Mesendoderm (in vitro differentiated cells): ENCODE data around the gene PAX6.

Source experiments
- DNase-seq: peaks from one replicate; pipeline ENCODE4 v3.0.0; 2013
- H2AK5ac ChIP-seq: 2 replicates; pipeline ENCODE4 v1.6.1; 2013; ENCODE audit warnings: low read length, inconsistent platforms
- H2BK120ac ChIP-seq: 2 replicates; pipeline ENCODE4 v1.6.1; 2013; ENCODE audit warnings: low read depth, mild to moderate bottlenecking, low read length, moderate library complexity, mixed read lengths
- H2BK15ac ChIP-seq: replicated peaks from 2 replicates; pipeline ENCODE4 v1.6.1; 2013; ENCODE audit warnings: low read depth, mild to moderate bottlenecking, moderate library complexity
- H2BK5ac ChIP-seq: 2 replicates; pipeline ENCODE4 v1.6.1; 2013; ENCODE audit warnings: low read length, inconsistent platforms
- H3K18ac ChIP-seq: 2 replicates; pipeline ENCODE4 v1.6.1; 2013; ENCODE audit warnings: mild to moderate bottlenecking, low read length, mixed read lengths
- H3K23ac ChIP-seq: one replicate; pipeline ENCODE4 v1.6.1; 2013; ENCODE audit warnings: low read length
- H3K27ac ChIP-seq: 2 replicates; pipeline ENCODE4 v1.5.1; 2013; ENCODE audit warnings: low read depth, mild to moderate bottlenecking, inconsistent platforms, low read length, moderate library complexity
- H3K27me3 ChIP-seq: 2 replicates; pipeline ENCODE4 v1.6.1; 2013; ENCODE audit warnings: low read length, control low read depth, mild to moderate bottlenecking, inconsistent platforms; ENCODE audit not compliant: insufficient read depth, poor library complexity
- H3K36me3 ChIP-seq: 2 replicates; pipeline ENCODE4 v1.6.1; 2013; ENCODE audit warnings: low read length, inconsistent platforms; ENCODE audit not compliant: control insufficient read depth, insufficient read depth
- H3K4ac ChIP-seq: one replicate; pipeline ENCODE4 v1.6.1; 2013; ENCODE audit warnings: low read depth, mild to moderate bottlenecking, low read length, moderate library complexity
- H3K4me1 ChIP-seq: 2 replicates; pipeline ENCODE4 v1.6.1; 2013; ENCODE audit warnings: low read depth, low read length, inconsistent platforms; ENCODE audit not compliant: control insufficient read depth
- H3K4me2 ChIP-seq: 2 replicates; pipeline ENCODE4 v1.6.1; 2013; ENCODE audit warnings: low read length
- H3K4me3 ChIP-seq: 2 replicates; pipeline ENCODE4 v1.5.1; 2013; ENCODE audit warnings: mild to moderate bottlenecking, low read length
- H3K56ac ChIP-seq: one replicate; pipeline ENCODE4 v1.6.1; 2013; ENCODE audit warnings: low read length
- H3K79me1 ChIP-seq: 2 replicates; pipeline ENCODE4 v1.6.1; 2013; ENCODE audit warnings: low read length, inconsistent platforms
- H3K79me2 ChIP-seq: 2 replicates; pipeline ENCODE4 v1.6.1; 2013; ENCODE audit warnings: mild to moderate bottlenecking, low read length; ENCODE audit not compliant: control insufficient read depth, insufficient read depth
- H3K9ac ChIP-seq: 2 replicates; pipeline ENCODE4 v1.6.1; 2013; ENCODE audit warnings: low read length, inconsistent platforms
- H4K5ac ChIP-seq: one replicate; pipeline ENCODE4 v1.6.1; 2013; ENCODE audit warnings: low read length
- H4K8ac ChIP-seq: one replicate; pipeline ENCODE4 v1.6.1; 2013; ENCODE audit warnings: low read depth, mild to moderate bottlenecking, control low read depth, low read length, moderate library complexity
- WGBS: extraction: QIAGEN DNeasy Blood & Tissue Kit; methylation state at CpG from one replicate; pipeline ENCODE4 v1.1.7; 2013; ENCODE audit warnings: low lambda C conversion rate, missing lambda C conversion rate; ENCODE audit not compliant: insufficient coverage; ENCODE audit errors: extremely low coverage; 5-methylcytosine and 5-hydroxymethylcytosine counted together

The PAX6 gene

GRCh38 chr11:31845331-31845730, 34.2 kb upstream of the PAX6 start:
- no peak for DNase-seq
- H3K27me3 ChIP-seq = no peaks in the 10 kb centered on the region
- WGBS = no CpG with 5 or more reads among the region's 1 CpG
- H2BK5ac ChIP-seq = no peak overlapping the region
- H3K23ac ChIP-seq = no peak overlapping the region
- H2BK120ac ChIP-seq = no peak overlapping the region
- no peak overlapping the region for H3K4ac ChIP-seq
- H3K4me2 ChIP-seq = no peak overlapping the region
- H3K36me3 ChIP-seq = no peaks in the 10 kb centered on the region
- no peak overlapping the region for H3K9ac ChIP-seq
- H2AK5ac ChIP-seq = no peak overlapping the region
- H3K27ac ChIP-seq = no peak overlapping the region
- no peaks in the 10 kb centered on the region for H3K79me2 ChIP-seq
- H3K56ac ChIP-seq = no peak overlapping the region
- no peak overlapping the region for H2BK15ac ChIP-seq
- no peaks in the 10 kb centered on the region for H3K4me1 ChIP-seq
- H4K8ac ChIP-seq = no peak overlapping the region
- H3K4me3 ChIP-seq = no peak overlapping the region
- no peak overlapping the region for H4K5ac ChIP-seq
- no peaks in the 10 kb centered on the region for H3K79me1 ChIP-seq
- no peak overlapping the region for H3K18ac ChIP-seq

GRCh38 chr11:31844351-31844750, 33.2 kb upstream of the PAX6 start:
- no CpG with 5 or more reads among the region's 6 CpGs for WGBS
- H2BK5ac ChIP-seq = no peak overlapping the region

GRCh38 chr11:31841435-31841834, 30.3 kb upstream of the PAX6 start:
- Histone ChIP-seq H2BK5ac (no peak overlapping the region), H3K56ac (no peak overlapping the region), H3K4me3 (no peak overlapping the region), H3K27me3 (no peaks in the 10 kb centered on the region), H2BK15ac (no peak overlapping the region), H3K4me2 (no peak overlapping the region), H4K5ac (no peak overlapping the region), H4K8ac (no peak overlapping the region), H3K18ac (no peak overlapping the region), H3K27ac (no peak overlapping the region), H3K23ac (no peak overlapping the region), H2BK120ac (no peak overlapping the region), H3K79me1 (no peaks in the 10 kb centered on the region), H3K79me2 (no peaks in the 10 kb centered on the region), H3K9ac (no peak overlapping the region), H3K4me1 (no peaks in the 10 kb centered on the region), H2AK5ac (no peak overlapping the region), H3K36me3 (no peaks in the 10 kb centered on the region), H3K4ac (no peak overlapping the region)
- DNase-seq = no peak
- no CpG with 5 or more reads among the region's 3 CpGs for WGBS

More at GRCh38 chr11:31844351-31844750, 33.2 kb upstream of the PAX6 start:
- Histone ChIP-seq H3K27ac (no peak overlapping the region), H3K4me1 (no peaks in the 10 kb centered on the region), H3K4me2 (no peak overlapping the region), H2BK15ac (no peak overlapping the region), H3K36me3 (no peaks in the 10 kb centered on the region), H3K4ac (no peak overlapping the region), H3K18ac (no peak overlapping the region), H3K9ac (no peak overlapping the region), H3K79me1 (no peaks in the 10 kb centered on the region), H3K4me3 (no peak overlapping the region), H2AK5ac (no peak overlapping the region), H3K23ac (no peak overlapping the region), H3K79me2 (no peaks in the 10 kb centered on the region), H3K27me3 (no peaks in the 10 kb centered on the region), H4K5ac (no peak overlapping the region), H2BK120ac (no peak overlapping the region), H3K56ac (no peak overlapping the region), H4K8ac (no peak overlapping the region)
- DNase-seq = no peak

DNA sequence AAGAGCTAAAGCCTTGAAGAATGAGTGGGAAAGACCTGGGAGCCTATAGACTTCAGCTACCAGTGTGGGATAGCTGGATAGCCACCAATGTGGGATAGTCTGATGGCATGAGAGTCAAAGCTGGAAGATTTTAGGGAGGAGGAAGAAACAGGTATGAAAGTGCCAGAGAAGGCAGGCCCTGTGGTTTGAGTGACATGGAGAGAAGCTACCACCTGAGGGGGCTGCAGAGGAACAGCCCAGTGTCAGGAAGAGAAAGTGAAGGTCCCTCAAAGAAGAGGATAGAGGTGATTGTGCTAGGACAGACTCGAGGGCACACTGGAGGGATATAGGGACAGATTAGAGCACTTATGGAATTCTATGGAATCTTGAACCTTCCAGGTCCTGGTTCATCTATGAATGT, 23.1 kb upstream of the PAX6 start:
- Histone ChIP-seq H3K4me1 (no peaks in the 10 kb centered on the region), H3K79me2 (no peaks in the 10 kb centered on the region)
- no CpG with 5 or more reads among the region's 1 CpG for WGBS

DNA sequence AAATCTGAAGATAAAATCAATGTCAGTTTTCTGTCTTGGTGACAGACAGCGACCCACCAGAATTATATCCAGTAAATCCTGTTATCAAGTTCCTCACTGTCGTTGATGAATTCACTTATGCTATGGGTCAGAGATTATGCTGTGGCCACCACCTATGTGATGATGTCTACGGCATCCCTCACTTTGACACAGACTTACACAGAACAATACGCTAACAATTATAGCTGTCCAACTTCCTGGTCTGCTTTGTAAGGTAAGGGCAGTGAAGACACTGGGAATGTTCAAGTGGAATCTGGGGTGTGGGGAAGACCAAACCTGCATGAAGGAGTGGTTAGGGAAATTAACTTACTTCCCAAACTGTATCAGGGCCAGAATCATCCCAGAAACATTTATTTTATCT, 19.3 kb upstream of the PAX6 start:
- Histone ChIP-seq H3K4me3 (no peak overlapping the region), H3K79me1 (no peaks in the 10 kb centered on the region), H4K5ac (no peak overlapping the region), H3K4me2 (no peak overlapping the region), H3K18ac (no peak overlapping the region), H3K9ac (no peak overlapping the region), H2BK5ac (no peak overlapping the region), H3K23ac (no peak overlapping the region), H2AK5ac (no peak overlapping the region), H2BK15ac (no peak overlapping the region), H3K27ac (no peak overlapping the region), H3K79me2 (no peaks in the 10 kb centered on the region), H3K36me3 (no peaks in the 10 kb centered on the region), H3K4ac (no peak overlapping the region), H3K56ac (no peak overlapping the region), H3K4me1 (peaks cover 2% of the 10 kb centered on the region), H3K27me3 (peaks cover 28% of the 10 kb centered on the region), H2BK120ac (no peak overlapping the region), H4K8ac (no peak overlapping the region)
- DNase-seq = no peak
- WGBS = no CpG with 5 or more reads among the region's 4 CpGs

More for the DNA sequence above, 23.1 kb upstream of the PAX6 start:
- H2AK5ac ChIP-seq = no peak overlapping the region
- no peak overlapping the region for H3K4me2 ChIP-seq
- H3K56ac ChIP-seq = no peak overlapping the region
- no peak overlapping the region for H3K27ac ChIP-seq
- no peak overlapping the region for H4K8ac ChIP-seq
- H2BK5ac ChIP-seq = no peak overlapping the region
- H3K79me1 ChIP-seq = no peaks in the 10 kb centered on the region
- H3K18ac ChIP-seq = no peak overlapping the region
- H2BK120ac ChIP-seq = no peak overlapping the region
- H3K4me3 ChIP-seq = no peak overlapping the region
- no peak overlapping the region for H3K9ac ChIP-seq
- peaks cover 2% of the 10 kb centered on the region for H3K27me3 ChIP-seq
- no peak overlapping the region for H2BK15ac ChIP-seq
- no peak overlapping the region for H4K5ac ChIP-seq
- peak; percentile 39 for DNase-seq
- H3K23ac ChIP-seq = no peak overlapping the region
- H3K36me3 ChIP-seq = no peaks in the 10 kb centered on the region
- no peak overlapping the region for H3K4ac ChIP-seq

GRCh38 chr11:31828217-31828616, 17.1 kb upstream of the PAX6 start:
- Histone ChIP-seq H3K27ac (no peak overlapping the region), H4K8ac (no peak overlapping the region), H2AK5ac (no peak overlapping the region), H3K4me1 (peaks cover 2% of the 10 kb centered on the region), H2BK5ac (no peak overlapping the region), H3K4ac (no peak overlapping the region), H2BK15ac (no peak overlapping the region), H3K4me2 (no peak overlapping the region), H4K5ac (no peak overlapping the region), H2BK120ac (no peak overlapping the region), H3K79me2 (no peaks in the 10 kb centered on the region), H3K4me3 (no peak overlapping the region), H3K27me3 (peaks cover 48% of the 10 kb centered on the region), H3K18ac (no peak overlapping the region), H3K9ac (no peak overlapping the region), H3K23ac (no peak overlapping the region), H3K79me1 (no peaks in the 10 kb centered on the region), H3K36me3 (no peaks in the 10 kb centered on the region), H3K56ac (no peak overlapping the region)
- no CpG with 5 or more reads among the region's 7 CpGs for WGBS
- no peak for DNase-seq
